ENCODE measurements around the gene RNF43. TPM values are rescaled to one million over a fixed set of nuclear protein-coding genes. Genes with fewer than 3 reads are reported as not detected.

The RNF43 gene
- total and polyA plus RNA-seq, 4 donors = 0.92 to 8.8 (median 2.9) TPM

DNA sequence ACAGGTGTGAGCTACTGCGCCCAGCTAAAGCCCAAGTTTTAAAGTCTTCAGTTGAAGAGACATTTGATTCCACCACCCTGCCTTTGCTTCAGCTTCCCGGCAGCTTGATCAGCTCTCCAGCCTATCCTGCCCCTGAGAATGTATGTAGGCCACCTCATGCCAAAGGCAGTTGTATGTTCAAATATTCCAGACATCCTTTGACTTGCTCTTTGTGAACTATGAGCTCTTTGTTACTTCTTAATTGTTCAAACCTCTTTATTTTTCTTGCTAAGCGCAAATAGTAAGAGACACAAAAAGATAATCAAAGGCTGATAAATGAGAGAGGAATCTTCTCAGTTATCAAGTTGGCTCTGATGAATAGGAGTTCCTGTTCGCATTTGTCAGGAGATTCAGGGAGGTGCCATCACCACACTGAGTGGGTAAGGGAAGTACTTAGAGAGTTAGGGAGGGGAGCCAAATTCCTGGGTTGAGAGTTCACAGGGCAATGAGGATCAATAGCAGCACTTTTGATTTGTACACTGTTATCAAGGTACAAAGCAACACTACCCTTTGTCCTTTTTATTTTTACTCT lies 33.4 kb downstream of the RNF43 start:
- no peak for DNase-seq (ENCODE audit: low read depth in 4 of 6, low spot score in 6 of 6)
- 61% methylated on average over 2 of the region's 4 CpGs for WGBS (ENCODE audit: insufficient coverage)
- Histone ChIP-seq H3K9me3 (ENCODE audit: control insufficient read depth, insufficient read depth, low read length) (no peaks in the 10 kb centered on the region), H3K4me3 (ENCODE audit: low read depth, low read length) (no peak overlapping the region), H3K27ac (ENCODE audit: low read depth, low read length) (no peak overlapping the region), H3K36me3 (ENCODE audit: control insufficient read depth, insufficient read depth, low read length) (no peaks in the 10 kb centered on the region), H3K4me1 (ENCODE audit: control insufficient read depth, insufficient read depth, low read length) (no peaks in the 10 kb centered on the region), H3K27me3 (ENCODE audit: control insufficient read depth, insufficient read depth, low read length) (no peaks in the 10 kb centered on the region)

DNA sequence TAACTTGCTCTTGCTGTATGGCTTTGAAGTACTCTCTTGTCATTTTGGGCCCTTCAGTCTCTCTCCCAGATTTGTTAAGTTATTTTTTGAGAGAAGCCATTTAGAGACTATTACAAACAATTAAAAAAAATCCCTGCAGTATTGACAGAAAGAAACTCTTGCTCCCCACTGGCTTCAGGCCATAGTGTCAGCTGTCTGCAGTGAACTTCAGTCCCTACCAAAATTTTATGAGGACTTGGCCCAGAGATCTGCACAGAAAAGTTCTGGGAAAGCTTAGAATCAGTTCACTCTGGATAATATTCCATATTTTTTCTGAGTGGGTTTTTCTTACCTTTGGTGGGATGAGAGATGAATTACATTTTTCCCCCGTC lies 34.5 kb downstream of the RNF43 start:
- DNase-seq (ENCODE audit: low read depth in 4 of 6, low spot score in 6 of 6) = no peak
- Histone ChIP-seq H3K27me3 (ENCODE audit: control insufficient read depth, insufficient read depth, low read length) (no peaks in the 10 kb centered on the region), H3K4me1 (ENCODE audit: control insufficient read depth, insufficient read depth, low read length) (no peaks in the 10 kb centered on the region), H3K27ac (ENCODE audit: low read depth, low read length) (no peak overlapping the region), H3K36me3 (ENCODE audit: control insufficient read depth, insufficient read depth, low read length) (no peaks in the 10 kb centered on the region), H3K9me3 (ENCODE audit: control insufficient read depth, insufficient read depth, low read length) (no peaks in the 10 kb centered on the region), H3K4me3 (ENCODE audit: low read depth, low read length) (no peak overlapping the region)
- WGBS (ENCODE audit: insufficient coverage) = no CpG with 5 or more reads among the region's 1 CpG

DNA sequence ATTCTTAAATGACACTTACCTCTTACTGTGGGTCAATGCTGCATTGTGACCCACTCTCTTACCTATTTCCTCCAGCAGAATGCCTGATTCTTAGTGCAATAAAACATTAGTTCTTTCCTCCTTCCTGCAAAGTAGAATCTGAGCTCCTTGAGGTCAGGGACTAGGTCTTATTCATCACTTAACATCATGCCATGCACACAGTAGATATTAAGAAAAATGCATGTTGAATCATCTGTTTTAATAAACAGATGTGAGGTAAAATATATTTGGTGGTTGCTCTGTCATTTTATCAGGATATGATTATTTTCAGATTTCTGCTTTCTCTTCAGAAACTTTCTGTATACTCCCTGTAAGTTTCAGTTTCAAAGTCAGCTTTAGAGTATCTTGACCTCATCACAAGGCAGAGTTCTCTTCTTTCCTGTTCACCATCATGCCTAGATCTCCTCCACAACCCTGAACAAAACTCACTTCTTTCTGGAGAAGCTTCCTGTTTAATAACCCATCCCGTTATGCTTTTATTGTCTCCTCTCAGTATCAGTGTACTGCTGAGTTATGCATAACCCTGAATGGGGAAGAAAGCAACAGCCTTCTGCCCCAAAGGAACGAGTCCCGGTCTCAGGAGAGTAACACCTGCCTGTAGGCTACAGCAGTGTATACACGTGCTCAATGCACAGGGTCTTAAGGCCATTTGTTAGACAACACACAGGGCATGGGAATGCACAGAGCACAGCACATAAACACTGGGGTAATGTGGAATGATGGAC lies 35.0 kb downstream of the RNF43 start:
- Histone ChIP-seq H3K9me3 (ENCODE audit: control insufficient read depth, insufficient read depth, low read length) (no peaks in the 10 kb centered on the region), H3K4me3 (ENCODE audit: low read depth, low read length) (no peak overlapping the region), H3K27ac (ENCODE audit: low read depth, low read length) (peak overlapping the region; percentile 15), H3K36me3 (ENCODE audit: control insufficient read depth, insufficient read depth, low read length) (no peaks in the 10 kb centered on the region), H3K27me3 (ENCODE audit: control insufficient read depth, insufficient read depth, low read length) (no peaks in the 10 kb centered on the region), H3K4me1 (ENCODE audit: control insufficient read depth, insufficient read depth, low read length) (no peaks in the 10 kb centered on the region)
- 62% methylated on average over 4 of the region's 4 CpGs for WGBS (ENCODE audit: insufficient coverage)
- DNase-seq (ENCODE audit: low read depth in 4 of 6, low spot score in 6 of 6) = no peak

DNA sequence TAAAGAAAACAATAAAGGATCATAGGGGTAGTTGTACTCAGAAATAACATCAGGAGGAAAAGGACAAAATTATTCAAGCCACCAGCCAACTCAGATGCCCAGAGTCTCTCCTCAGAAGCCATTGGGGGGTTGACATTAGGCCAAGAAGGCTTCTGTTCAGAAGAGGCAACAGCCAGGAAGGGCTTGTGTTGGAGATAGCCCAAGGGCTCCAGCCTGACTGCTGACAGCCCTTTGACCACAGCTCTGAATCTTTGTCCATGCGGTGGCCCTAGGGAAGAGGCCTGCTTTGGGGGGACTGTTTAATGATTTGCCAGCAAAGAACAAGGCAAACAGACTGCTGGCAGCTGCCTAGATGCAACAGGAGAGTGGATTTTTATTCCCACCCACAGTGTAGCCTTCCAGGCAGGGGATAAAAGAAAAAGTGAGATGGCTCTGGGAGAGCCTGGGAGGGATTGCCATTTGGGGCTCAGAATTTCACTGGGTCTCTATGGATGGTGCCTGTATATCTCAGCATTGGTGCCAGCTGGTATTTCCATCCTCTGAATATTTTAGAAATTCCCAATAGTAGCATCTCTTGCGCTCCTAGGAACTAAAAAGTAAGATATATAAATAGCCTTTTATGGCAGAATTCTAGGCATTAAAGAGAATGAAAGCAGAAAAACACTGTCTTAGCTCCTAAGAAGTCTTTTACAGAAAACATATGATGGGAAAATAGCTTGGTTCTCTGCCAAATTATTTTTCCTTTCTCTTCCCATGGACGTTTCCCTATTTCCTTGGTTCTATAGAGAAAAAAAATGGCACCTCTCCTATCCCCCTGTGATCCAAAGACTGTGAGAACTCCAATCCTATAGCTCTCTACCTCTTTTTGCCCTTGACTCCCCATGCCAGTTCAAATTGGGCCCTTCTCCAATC lies 36.0 kb downstream of the RNF43 start:
- Histone ChIP-seq H3K4me3 (ENCODE audit: low read depth, low read length) (no peak overlapping the region), H3K9me3 (ENCODE audit: control insufficient read depth, insufficient read depth, low read length) (no peaks in the 10 kb centered on the region), H3K36me3 (ENCODE audit: control insufficient read depth, insufficient read depth, low read length) (no peaks in the 10 kb centered on the region), H3K4me1 (ENCODE audit: control insufficient read depth, insufficient read depth, low read length) (no peaks in the 10 kb centered on the region), H3K27ac (ENCODE audit: low read depth, low read length) (peak overlapping the region; percentile 15), H3K27me3 (ENCODE audit: control insufficient read depth, insufficient read depth, low read length) (no peaks in the 10 kb centered on the region)
- WGBS (ENCODE audit: insufficient coverage) = 37% methylated on average over 2 of the region's 3 CpGs
- peak in 2 of 6 donors; percentile 5 to 70 for DNase-seq (ENCODE audit: low read depth in 4 of 6, low spot score in 6 of 6)

DNA sequence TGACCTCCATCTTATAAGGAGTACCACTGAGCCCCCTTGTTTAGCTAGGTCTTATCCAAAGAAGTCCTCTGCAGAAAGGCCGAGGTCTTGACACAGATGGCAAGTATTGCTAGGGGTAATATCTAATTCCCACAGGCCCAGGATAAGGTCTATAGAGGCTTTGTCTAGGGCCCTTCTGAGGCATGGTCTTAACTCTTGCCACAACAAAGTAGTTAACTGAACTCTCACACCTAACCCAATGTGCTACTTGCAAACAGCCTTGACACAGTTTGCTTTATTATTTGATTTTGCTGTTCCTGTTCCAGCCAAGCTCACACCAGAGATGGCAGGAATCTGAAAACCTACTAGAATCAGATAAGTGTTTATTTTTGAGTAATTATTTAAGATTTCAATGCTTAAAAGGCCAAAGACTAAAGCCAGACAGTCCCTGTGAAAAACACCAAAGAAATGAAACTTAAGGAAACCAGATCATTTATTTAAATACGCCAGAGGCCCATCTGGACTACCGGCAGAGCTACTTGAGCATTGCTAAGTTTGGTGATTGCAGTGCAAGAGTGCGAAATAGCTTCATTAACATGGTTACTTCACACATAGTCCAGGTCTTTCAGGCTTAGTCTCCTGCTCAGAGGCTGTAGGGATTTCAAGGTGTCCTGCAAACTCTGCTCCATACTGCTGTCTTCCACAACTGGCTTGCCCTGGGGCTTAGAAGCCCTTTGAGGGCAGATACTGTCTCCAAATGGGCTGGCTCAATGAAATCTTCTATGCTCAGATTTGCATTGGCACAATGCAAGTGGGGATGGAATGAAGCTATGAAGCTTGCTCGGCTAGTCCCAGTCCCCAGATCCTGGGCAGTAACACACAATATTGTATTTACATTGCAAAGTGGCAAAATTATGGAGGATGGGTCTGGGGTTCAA lies 36.9 kb downstream of the RNF43 start:
- no peak overlapping the region for H3K27ac ChIP-seq (ENCODE audit: low read depth, low read length)
- H3K36me3 ChIP-seq (ENCODE audit: control insufficient read depth, insufficient read depth, low read length) = no peaks in the 10 kb centered on the region
- H3K4me1 ChIP-seq (ENCODE audit: control insufficient read depth, insufficient read depth, low read length) = no peaks in the 10 kb centered on the region
- no peak overlapping the region for H3K4me3 ChIP-seq (ENCODE audit: low read depth, low read length)
- H3K9me3 ChIP-seq (ENCODE audit: control insufficient read depth, insufficient read depth, low read length) = no peaks in the 10 kb centered on the region
- no peak for DNase-seq (ENCODE audit: low read depth in 4 of 6, low spot score in 6 of 6)
- 60% methylated on average over 1 of the region's 5 CpGs for WGBS (ENCODE audit: insufficient coverage)
- H3K27me3 ChIP-seq (ENCODE audit: control insufficient read depth, insufficient read depth, low read length) = no peaks in the 10 kb centered on the region

DNA sequence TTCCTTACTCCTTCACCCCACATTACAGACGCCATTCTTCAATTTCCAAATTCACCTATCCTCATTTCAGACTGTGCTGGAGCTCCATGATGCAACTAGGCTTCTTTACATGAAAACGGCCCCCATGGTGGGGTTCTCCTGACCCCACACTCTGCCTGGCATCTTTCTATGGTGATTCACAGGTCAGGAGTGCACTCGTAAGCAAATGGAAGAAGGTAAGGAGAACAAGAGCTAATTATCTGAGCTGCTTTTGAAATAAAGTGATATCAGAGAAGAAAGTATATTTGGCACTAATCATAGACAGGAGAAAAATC lies 37.9 kb downstream of the RNF43 start:
- no peak overlapping the region for H3K4me3 ChIP-seq (ENCODE audit: low read depth, low read length)
- no peaks in the 10 kb centered on the region for H3K4me1 ChIP-seq (ENCODE audit: control insufficient read depth, insufficient read depth, low read length)
- H3K27ac ChIP-seq (ENCODE audit: low read depth, low read length) = no peak overlapping the region
- H3K9me3 ChIP-seq (ENCODE audit: control insufficient read depth, insufficient read depth, low read length) = no peaks in the 10 kb centered on the region
- no peaks in the 10 kb centered on the region for H3K36me3 ChIP-seq (ENCODE audit: control insufficient read depth, insufficient read depth, low read length)
- no peaks in the 10 kb centered on the region for H3K27me3 ChIP-seq (ENCODE audit: control insufficient read depth, insufficient read depth, low read length)
- DNase-seq (ENCODE audit: low read depth in 4 of 6, low spot score in 6 of 6) = no peak
- WGBS (ENCODE audit: insufficient coverage) = 93% methylated on average over 3 of the region's 3 CpGs

DNA sequence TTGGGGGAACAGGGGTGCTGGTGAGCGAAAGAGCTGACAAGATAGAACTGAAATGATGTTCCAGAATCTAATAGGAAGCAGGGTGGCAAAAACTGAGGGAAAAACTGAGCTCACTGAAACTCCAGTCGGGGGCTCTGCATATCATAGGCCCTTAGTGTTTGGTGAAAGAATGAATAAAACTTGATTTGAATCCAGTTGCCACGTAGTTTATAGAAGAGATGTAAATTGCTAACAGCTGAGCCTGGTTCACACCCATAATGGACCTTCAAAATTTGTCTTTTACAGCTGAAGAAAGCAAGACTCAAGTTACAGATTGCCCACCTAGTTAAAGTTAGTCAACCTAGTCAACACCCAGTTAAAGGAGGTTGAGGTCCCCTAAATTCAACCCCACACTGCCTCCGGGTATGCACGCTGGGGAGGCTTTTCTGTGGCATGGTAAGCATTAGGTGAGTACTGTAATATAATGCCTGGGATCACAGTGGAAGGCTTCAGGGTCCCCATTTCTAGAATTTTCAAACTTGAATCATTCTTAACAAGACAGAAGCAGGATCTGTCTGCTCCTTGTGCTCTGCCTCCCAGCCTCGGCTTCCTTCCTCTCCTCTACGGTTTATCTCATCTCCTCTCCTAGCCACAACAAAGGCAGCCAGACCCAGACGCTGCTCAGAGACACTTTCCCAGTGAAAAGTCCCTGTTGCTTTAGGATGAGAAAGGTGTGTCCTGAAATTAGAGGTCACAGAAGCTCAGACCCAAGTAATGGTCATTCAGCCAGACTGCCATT lies 38.4 kb downstream of the RNF43 start:
- 38% methylated on average over 2 of the region's 8 CpGs for WGBS (ENCODE audit: insufficient coverage)
- Histone ChIP-seq H3K9me3 (ENCODE audit: control insufficient read depth, insufficient read depth, low read length) (no peaks in the 10 kb centered on the region), H3K4me3 (ENCODE audit: low read depth, low read length) (no peak overlapping the region)

DNA sequence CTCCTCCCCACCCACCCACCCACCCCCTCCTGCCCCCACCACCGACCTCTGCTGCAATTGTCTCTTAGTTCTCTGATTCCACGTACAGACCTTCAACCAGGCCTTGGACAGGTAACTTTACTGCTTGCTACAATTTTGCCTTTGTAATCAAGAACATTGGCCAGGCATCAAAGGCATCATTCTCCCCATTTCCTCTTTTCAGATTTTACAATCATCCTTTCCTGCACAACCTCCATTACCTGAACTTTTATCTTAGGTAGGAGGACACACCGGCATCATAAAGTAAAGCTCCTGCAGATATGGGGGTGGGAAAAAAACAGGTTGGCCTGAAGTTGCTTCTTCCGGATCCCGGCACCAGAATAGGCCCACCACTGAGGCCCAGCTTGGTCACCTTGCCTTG lies 39.7 kb downstream of the RNF43 start:
- Histone ChIP-seq H3K4me3 (ENCODE audit: low read depth, low read length) (no peak overlapping the region), H3K27me3 (ENCODE audit: control insufficient read depth, insufficient read depth, low read length) (no peaks in the 10 kb centered on the region), H3K27ac (ENCODE audit: low read depth, low read length) (no peak overlapping the region), H3K9me3 (ENCODE audit: control insufficient read depth, insufficient read depth, low read length) (no peaks in the 10 kb centered on the region), H3K36me3 (ENCODE audit: control insufficient read depth, insufficient read depth, low read length) (no peaks in the 10 kb centered on the region), H3K4me1 (ENCODE audit: control insufficient read depth, insufficient read depth, low read length) (no peaks in the 10 kb centered on the region)
- DNase-seq (ENCODE audit: low read depth in 4 of 6, low spot score in 6 of 6) = no peak
- 40% methylated on average over 1 of the region's 5 CpGs for WGBS (ENCODE audit: insufficient coverage)

More for the DNA sequence above, 38.4 kb downstream of the RNF43 start:
- H3K27me3 ChIP-seq (ENCODE audit: control insufficient read depth, insufficient read depth, low read length) = no peaks in the 10 kb centered on the region
- H3K36me3 ChIP-seq (ENCODE audit: control insufficient read depth, insufficient read depth, low read length) = no peaks in the 10 kb centered on the region
- DNase-seq (ENCODE audit: low read depth in 4 of 6, low spot score in 6 of 6) = no peak
- no peaks in the 10 kb centered on the region for H3K4me1 ChIP-seq (ENCODE audit: control insufficient read depth, insufficient read depth, low read length)
- no peak overlapping the region for H3K27ac ChIP-seq (ENCODE audit: low read depth, low read length)

Data from spinal cord (tissue), 10 donors.